Stimulated activated CD8-positive, alpha-beta memory T cell treated with anti-CD3 and anti-CD28 coated beads, Interleukin-2, amount 100 ng/mL, for 1 hour (primary cell): ENCODE measurements around the gene NKTR.
A peak's percentile ranks its signal among the peaks of the same experiment; 100 is the strongest.
"Not testable (repeated sequence)": the region's sequence is repeated elsewhere in the genome, so short reads cannot be mapped to it uniquely, and the experiment has no call there.

Source experiments
- DNase-seq, 2 donors: peaks; one replicate each; pipeline ENCODE4 v3.0.0-alpha.2; 2020; ENCODE audit warnings: low read depth in 2 of 2

The NKTR gene

DNA sequence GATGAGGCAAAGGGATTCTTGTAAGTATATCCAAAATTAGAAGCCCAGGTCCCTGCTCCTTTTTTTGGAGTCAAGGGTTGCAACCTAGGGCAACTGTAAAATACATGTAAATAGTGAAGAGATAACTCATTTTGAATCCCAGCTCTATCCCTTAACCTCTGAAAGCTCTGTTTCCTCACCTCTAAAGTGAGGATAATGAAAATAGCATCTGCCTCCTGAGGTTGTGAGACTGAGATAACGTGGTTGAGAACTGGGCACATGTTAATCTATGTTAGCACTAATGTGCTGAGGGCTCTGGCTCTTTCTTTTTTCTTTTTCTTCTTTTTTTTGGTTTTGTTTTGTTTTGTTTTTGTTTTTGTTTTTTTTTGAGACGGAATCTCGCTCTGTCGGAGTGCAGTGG lies 4.8 kb upstream of the NKTR start:
- DNase-seq: no peak

DNA sequence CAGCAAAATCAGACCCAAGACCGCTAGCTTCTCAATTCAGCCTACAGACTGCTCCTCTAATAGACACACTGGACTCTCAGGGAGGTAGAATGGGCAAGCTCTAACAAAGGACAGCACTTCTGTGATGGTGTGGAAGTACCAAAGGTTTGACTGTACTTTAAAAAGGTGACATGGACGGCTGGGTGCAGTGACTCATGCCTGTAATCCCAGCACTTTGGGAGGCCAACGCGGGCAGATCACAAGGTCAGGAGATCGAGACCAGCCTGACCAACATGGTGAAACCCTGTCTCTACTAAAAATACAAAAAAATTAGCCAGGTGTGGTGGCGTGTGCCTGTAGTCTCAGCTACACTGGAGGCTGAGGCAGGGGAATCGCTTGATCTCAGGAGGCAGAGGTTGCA lies 3.4 kb upstream of the NKTR start:
- DNase-seq: not testable (repeated sequence)

DNA sequence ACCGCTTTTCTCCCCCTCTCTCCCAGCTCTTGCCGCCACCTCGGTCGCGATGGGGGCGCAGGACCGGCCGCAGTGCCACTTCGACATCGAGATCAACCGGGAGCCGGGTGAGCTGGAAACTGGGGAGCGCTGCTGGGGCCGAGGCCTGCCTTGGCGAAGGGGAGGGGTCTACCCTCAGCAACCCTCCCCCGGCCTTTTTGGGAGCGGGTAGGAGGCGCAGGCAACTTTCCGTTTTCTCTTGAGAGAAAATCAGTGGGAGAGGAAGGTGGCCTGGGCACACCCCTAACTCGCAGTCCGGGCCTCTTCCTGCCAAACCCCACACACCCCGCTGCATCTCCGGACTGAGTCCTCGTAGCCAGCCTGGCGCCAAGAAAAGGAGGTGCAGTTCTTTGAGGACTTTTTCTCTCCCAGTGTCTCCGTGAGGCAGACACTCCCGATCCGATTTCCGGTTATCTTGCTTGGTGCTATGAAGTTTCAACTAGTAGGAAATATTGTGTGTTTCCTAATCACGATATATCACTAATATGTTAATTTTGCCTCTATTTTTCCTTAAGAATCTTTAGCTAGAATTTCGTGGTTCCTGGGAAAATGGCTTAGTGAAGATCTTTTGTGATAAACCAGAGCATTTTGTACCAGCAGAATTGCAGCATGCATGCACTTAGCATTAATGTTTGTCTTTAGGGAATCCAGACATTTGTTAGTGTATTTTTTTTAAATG lies 631 bp downstream of the NKTR start:
- DNase-seq: peak in 1 of 2 donors; percentile 19

- DNase-seq: no peak
Observed at GRCh38 chr3:42601896-42602581, 1.6 kb downstream of the NKTR start.

DNA sequence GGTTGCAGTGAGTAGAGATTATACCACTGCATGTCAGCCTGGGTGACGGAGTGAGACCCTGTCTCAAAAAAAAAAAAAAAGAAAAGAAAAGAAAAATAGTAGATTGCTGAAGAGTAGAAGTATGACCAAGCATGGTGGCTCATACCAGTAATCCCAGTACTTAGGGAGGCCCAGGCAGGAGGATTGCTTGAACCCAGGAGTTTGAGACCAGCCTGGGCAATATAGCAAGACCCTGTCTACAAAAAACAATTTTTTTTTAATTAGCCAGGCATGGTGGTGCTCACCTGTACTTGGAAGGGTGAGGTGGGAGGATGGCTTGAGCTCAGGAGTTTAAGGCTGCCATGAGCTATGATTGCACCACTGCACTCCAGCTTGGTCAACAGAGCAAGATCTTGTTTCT lies 2.5 kb downstream of the NKTR start:
- DNase-seq: no peak

GRCh38 chr3:42605546-42606173 lies 5.2 kb downstream of the NKTR start:
- no peak for DNase-seq

- DNase-seq: no peak
Observed at GRCh38 chr3:42608581-42608980, 8.1 kb downstream of the NKTR start.

- no peak for DNase-seq
Observed at GRCh38 chr3:42610976-42611375, 10.5 kb downstream of the NKTR start.

GRCh38 chr3:42612217-42612616 lies 11.7 kb downstream of the NKTR start:
- DNase-seq: no peak

DNA sequence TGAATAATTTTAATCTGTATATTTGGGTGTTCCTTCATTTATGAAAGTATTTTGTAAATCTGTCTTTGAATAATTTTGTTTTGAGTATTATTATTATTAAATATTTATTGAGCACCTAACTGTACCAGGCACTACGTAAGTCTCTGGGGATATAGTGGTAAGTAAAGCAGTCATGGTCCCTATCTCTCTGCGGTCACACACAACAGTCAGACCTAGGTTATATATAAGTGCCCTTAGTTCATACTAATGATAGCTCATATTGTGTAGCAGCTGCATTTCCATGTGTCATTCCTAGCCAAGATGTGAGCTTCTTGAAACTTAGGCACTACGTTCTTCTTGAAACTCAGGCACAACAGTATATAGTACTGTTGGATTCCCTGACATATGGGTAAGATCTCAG lies 12.4 kb downstream of the NKTR start:
- DNase-seq: no peak

- no peak for DNase-seq
Observed at GRCh38 chr3:42613462-42613861, 13.0 kb downstream of the NKTR start.

- no peak for DNase-seq
Observed at GRCh38 chr3:42631620-42632019, 31.1 kb downstream of the NKTR start.

DNA sequence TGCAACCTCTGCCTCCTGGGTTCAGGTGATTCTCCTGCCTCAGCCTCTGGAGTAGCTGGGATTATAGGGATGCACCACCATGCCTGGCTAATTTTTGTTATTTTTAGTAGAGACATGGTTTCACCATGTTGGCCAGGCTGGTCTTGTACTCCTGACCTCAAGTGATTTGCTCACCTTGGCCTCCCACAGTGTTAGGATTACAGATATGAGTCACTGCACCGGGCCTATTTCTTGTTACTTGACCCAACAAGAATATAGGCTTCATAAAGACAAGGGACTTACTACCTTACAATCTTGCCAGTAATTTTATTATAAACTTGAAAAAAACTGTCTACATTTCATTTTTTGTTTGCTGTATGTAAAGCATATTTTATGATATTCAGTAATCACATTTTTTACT lies 31.7 kb downstream of the NKTR start:
- no peak for DNase-seq

DNA sequence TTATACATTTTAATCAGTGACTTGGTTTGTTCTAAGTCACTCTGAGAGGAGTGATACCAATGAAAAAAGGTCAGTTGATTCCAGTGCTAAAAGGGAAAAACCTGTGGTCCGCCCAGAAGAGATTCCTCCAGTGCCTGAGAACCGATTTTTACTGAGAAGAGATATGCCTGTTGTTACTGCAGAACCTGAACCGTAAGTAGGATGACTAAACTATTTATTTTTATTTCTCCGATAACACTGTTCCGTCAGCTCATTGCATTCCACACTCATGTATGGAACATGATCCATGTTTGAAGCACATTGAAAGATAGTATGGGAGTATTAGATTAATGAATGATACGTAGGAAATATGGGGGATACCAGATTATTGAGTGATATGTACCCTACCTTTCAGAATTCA lies 33.1 kb downstream of the NKTR start:
- no peak for DNase-seq

- DNase-seq: no peak
Observed at GRCh38 chr3:42635111-42635510, 34.6 kb downstream of the NKTR start.

DNA sequence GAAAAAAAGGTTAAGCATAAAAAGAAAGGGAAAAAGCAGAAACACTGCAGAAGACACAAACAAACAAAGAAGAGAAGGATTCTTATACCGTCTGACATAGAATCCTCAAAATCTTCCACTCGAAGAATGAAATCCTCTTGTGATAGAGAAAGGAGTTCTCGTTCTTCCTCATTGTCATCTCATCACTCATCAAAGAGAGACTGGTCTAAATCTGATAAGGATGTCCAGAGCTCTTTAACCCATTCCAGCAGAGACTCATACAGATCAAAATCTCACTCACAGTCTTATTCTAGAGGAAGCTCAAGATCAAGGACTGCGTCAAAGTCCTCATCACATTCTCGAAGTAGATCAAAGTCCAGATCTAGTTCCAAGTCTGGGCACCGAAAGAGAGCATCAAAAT lies 36.5 kb downstream of the NKTR start:
- no peak for DNase-seq

DNA sequence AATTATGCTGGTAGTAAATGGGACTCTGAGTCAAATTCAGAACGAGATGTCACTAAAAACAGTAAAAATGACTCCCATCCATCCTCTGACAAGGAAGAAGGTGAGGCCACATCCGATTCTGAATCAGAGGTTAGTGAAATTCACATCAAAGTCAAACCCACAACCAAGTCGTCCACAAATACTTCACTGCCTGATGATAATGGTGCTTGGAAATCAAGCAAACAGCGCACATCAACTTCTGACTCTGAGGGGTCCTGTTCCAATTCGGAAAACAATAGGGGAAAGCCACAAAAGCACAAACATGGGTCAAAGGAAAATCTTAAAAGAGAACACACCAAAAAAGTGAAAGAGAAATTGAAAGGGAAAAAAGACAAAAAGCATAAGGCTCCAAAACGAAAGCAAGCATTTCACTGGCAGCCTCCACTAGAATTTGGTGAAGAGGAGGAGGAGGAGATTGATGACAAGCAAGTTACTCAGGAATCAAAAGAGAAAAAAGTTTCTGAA lies 37.9 kb downstream of the NKTR start:
- DNase-seq: no peak

GRCh38 chr3:42639192-42639591 lies 38.7 kb downstream of the NKTR start:
- DNase-seq: no peak

- no peak for DNase-seq
Observed at GRCh38 chr3:42640129-42640528, 39.6 kb downstream of the NKTR start.

DNA sequence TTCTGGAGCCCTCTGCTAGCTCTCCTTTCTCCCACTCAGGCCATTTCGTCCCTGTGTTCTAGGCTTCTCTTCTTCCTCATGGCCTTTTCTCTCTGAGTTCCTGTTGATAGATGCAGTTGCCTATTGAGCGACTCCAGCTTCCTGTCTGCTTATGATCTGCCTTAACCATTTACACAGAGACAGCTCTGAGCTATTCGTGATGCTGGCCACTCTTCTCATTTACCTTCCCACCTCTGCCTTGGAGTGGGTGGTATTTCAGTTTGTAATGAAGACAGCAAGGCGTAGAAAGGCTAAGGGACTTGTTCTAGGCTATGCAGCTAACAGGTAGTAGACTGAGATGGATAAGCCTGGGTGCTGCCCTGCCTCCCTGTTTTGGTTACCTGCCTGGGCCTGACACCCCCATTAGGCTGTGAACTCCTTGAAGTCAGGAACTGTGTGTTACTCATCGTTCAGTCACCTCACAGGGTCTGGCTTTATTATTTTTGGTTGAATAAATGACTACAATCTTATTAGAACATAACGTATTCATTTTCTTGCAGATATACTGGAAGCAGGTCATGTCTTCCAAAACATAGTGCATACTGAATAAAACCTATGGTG lies 40.4 kb downstream of the NKTR start:
- DNase-seq: no peak

GRCh38 chr3:42647821-42648459 lies 47.5 kb downstream of the NKTR start:
- no peak for DNase-seq

GRCh38 chr3:42649006-42649405 lies 48.5 kb downstream of the NKTR start:
- no peak for DNase-seq
